ENCODE measurements around the gene IL37. TPM values are rescaled to one million over a fixed set of nuclear protein-coding genes. Genes with fewer than 3 reads are reported as not detected.
A peak's percentile ranks its signal among the peaks of the same experiment; 100 is the strongest.
"Not testable (repeated sequence)": the region's sequence is repeated elsewhere in the genome, so short reads cannot be mapped to it uniquely, and the experiment has no call there.

IL37 gene
- total RNA-seq, 1 experiment from 2014 or later: not detected

DNA sequence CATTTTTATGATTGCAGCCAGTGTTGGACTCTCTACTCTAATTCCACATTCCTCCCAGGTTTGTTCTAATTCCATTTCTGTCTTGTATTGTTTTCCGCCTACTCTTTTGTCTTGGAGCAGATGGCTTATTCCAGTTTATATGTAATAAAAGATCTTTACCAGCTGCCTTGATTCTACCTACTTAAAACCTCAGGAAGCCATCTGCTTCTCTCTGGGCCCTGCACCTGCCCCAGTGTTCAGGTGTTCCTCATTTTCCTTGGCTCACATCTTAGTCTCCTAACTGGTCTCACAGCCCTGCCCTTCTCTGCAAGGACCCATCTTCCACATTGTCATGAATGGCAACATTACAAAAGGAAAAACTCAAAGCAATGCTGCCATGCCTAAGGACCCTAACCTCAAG is 21.0 kb upstream of the IL37 start:
- no peak for DNase-seq (ENCODE audit: low spot score)

- DNase-seq (ENCODE audit: low spot score): no peak
These were observed 19.6 kb upstream of the IL37 start for GRCh38 chr2:112891385-112891831.

DNA sequence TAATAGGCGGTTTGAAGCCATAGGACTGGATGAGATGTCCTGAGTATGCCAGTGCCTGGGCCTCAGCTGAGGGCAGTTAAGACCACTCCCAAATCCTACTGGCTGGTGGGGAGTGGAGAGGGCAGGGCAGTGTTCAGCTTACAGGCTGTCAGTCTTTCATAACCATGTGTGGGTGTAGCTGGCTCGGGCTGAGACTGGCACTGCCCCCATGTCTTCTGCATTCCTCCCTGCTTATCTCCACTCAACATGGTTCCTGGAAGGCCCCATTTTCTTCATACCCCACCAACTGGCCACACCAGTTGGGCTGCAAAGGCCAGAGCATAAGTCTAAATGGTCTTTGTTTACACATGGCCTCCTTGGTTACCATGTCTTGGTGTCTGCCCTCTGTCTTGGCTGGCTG is 17.2 kb upstream of the IL37 start:
- DNase-seq (ENCODE audit: low spot score): no peak

- no peak for DNase-seq (ENCODE audit: low spot score)
These were observed 13.9 kb upstream of the IL37 start for GRCh38 chr2:112896909-112897623.

GRCh38 chr2:112897624-112897978 is 13.4 kb upstream of the IL37 start:
- no peak for DNase-seq (ENCODE audit: low spot score)

DNA sequence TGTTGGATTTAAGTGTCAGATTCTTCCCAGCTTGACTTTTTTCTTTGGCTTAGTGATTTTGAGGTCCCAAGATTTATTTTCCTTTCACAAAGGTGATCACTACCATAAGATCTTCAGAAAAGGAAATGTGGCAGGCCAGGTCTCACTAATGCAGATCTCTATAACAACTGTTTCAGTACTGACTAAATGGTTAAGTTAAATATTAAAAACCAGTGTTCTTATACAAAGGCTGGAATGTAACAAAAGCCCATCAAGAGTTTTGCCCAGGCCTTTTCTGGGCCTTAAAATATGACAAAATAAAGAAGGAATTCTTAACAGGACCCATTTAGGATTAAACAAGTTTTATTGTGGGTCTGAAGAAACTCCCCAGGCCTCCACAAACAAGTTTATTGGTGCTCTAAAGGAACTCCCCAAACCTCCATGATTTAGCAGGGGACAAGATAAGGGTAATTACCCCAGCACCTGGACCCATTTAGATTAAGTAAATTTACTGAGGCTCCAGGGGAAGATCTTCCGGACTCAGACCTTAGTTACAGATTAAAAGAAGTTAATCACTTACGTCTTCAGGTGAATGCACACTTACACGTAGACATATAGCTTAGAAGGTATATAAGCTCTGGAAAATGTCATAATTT is 9.4 kb upstream of the IL37 start:
- DNase-seq (ENCODE audit: low spot score): not testable (repeated sequence)

DNA sequence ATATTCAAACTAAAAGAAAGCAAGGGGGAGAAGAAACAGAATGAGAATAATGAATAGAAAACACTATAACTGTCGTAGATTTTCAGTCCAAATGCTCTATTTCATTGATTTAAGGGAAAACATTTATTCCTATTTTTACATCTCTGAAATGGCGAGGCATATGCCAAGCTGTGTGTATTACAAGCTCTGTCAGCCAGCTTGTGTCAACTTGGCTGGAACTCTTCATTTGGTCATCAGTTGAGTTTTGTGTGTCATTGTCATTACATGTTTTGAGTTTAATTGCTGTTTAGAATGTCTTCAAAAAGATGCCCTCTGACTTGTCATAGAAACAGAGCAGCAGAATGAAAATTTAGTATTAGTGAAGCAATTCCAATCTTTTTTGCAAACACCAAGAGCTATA is 8.1 kb upstream of the IL37 start:
- no peak for DNase-seq (ENCODE audit: low spot score)

DNA sequence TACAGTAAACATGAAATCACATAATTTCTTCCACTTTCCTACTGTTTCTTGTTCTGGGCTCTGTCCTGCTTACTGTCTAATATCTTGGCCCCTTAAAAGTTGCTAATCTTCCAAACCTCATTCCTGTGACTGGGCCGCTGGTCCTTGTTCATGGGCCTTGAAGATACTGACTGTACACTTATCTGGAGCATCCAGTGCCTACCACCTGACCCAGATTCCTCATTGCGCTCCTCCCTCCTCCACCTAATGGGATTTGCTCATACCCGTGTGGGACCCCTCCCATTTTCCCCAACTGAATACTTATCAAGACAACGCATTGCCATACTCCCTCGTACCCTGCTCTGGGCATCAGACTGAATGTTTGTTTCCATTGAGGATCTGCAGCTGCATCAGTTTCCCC is 6.1 kb upstream of the IL37 start:
- DNase-seq (ENCODE audit: low spot score): no peak

DNA sequence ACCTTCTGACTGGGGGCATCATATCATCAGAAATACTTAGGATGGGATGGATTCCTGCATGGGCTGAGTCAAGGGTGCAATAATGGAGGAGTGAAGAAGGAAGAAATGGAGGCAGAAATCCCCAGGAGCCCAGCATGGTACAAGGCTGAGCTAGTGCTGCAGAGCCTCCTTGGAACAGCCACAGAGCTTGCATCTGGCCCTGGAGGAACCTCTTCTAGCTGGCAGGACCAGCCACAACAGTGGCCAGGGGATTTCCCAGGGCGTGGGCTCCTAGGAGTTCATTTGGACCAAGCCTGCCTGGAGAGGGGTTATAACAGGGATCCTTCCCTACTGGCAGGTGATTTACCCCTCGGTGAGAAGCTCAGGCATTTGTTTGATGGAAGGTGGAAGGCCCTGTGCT is 4.7 kb upstream of the IL37 start:
- DNase-seq (ENCODE audit: low spot score): no peak

- DNase-seq (ENCODE audit: low spot score): no peak
These were observed 3.7 kb upstream of the IL37 start for GRCh38 chr2:112907001-112907949.

GRCh38 chr2:112908559-112908958 is 2.4 kb upstream of the IL37 start:
- DNase-seq (ENCODE audit: low spot score): not testable (repeated sequence)

- no peak for DNase-seq (ENCODE audit: low spot score)
These were observed 746 bp upstream of the IL37 start for GRCh38 chr2:112910219-112910618.

- no peak for DNase-seq (ENCODE audit: low spot score)
These were observed 1.4 kb downstream of the IL37 start for GRCh38 chr2:112912403-112912802.

DNA sequence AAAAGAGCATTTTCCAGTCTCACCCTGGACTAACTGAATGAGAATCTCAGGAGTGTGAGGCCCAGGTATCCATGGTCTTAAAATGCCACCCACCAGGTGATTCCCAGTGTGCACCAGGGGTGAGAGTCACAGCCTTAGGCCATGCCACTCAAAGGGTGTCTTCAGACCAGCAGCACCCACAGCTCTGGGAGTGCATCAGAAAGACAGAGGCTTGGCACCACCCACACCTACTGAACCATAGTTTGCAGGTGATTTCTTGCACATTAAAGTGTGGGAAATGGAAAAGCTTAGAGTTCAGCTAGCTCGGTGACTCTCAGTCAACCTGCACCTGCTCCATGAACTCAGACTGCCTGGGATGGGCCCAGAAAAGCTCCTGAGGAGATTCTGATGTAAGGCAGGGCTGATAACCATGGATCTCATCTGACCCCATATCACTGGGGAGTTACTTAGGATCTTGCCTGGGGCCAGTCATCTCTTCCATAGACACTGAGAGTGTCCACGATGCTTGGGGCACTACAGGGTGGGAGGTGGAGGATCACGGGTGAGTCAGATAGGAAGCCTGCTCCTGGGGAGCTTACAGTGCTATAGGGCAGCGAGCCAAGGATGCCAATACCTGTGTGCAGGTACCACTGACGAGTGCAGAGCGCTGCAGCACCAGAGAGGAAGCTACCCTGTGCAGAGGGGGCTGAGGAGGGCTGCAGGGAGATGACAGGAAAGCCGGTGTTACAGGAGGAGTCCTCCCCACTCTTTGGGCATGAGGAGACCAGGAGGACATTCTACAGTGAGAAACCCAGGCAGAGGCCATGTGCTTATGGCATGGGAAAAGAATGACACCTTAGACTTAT is 4.6 kb downstream of the IL37 start:
- no peak for DNase-seq (ENCODE audit: low spot score)

- no peak for DNase-seq (ENCODE audit: low spot score)
These were observed 5.2 kb downstream of the IL37 start for GRCh38 chr2:112916145-112916571.

- DNase-seq (ENCODE audit: low spot score): no peak
These were observed 5.8 kb downstream of the IL37 start for GRCh38 chr2:112916625-112917247.

GRCh38 chr2:112917856-112918255 is 6.9 kb downstream of the IL37 start:
- DNase-seq (ENCODE audit: low spot score): no peak

DNA sequence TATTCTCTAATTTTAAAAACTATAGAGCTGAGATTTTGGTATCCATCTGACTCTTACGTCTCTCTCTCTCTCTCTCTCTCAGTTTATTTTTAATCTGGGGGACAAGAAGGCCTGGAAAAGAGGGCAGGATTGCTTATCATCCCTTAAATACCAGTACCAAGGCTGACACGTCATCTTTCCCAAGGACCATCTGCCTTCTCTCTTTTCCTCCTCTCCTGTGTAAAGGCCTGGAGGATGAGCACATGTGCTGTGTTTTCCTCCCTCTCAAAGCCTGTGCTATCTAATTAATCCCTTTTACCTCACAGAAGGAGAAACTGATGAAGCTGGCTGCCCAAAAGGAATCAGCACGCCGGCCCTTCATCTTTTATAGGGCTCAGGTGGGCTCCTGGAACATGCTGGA is 7.3 kb downstream of the IL37 start:
- DNase-seq (ENCODE audit: low spot score): no peak

DNA sequence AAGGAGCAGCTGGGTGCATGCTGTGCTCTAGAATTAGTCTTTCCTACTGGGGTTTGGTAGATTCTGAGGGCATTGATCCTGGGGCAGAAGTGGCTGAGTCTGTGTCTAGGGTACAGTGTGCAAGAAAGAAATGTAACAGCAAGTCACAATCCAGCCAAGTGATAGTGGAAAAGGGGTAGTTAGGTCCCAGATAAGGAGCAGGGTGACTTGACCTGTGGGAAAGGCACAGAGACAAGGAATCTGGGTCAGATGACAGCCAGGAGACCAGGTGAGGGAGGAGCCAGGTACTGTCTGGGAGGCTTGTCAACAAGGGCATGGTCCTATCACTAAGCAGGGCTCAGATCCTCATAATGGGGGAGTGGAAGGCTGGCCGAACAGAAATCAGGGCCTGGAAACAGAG is 8.1 kb downstream of the IL37 start:
- DNase-seq (ENCODE audit: low spot score): no peak

DNA sequence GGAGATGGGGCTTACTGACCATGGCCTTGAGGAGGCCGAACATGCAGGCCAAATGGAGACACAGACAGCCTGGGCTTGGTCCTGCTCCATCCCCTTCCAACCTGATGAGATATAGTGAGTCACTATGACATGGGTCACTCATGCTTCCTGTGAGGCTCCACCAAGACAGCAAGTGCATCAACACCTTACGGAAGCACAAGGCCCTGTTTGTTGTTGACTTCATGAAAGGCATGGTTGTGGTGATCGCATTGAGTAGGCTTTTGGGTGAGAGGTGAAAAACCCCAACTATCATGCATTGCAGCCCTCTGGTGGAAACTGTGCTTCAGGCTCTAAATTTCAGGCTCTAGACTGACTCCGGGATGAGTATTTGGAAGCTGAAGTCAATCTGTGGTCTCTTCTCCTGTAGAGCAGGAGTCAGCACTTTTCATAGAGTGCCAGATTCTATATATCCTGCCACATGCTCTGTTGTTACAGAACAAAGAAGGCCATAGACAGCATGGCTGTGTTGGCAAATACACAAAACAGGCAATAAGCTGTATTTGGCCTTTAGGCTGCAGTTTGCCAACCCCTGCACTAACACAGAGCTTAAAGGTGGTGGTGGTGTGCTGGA is 10.1 kb downstream of the IL37 start:
- DNase-seq (ENCODE audit: low spot score): peak; percentile 73

DNA sequence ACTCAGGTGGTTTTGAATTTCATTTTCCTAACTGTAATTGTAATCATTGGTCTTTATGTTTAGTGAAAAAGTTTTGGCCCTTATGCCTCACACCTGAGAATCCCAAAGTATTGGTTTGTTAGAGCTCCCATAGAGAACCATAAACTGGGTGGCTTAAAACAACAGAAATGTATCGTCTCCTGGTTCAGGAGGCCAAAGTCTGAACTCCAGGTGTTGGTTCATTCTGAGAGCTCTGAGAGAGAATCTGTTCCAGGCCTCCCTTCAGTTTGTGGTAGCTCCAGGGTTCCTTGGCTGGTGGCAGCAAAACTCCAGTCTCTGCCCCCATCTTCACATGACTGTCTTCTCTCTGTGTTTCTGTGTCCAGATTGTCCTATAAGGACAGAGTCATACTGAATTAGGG is 11.0 kb downstream of the IL37 start:
- no peak for DNase-seq (ENCODE audit: low spot score)
